Endothelial cell of hepatic sinusoid (primary cell): ENCODE data around the gene DTNA.

ENCODE experiments used
- in situ Hi-C: cut with HindIII; loops from 2 replicates; pipeline ENCODE4 v1.10.0; 2017; ENCODE audit warnings: low sequenced_read_pairs

Gene DTNA

DNA sequence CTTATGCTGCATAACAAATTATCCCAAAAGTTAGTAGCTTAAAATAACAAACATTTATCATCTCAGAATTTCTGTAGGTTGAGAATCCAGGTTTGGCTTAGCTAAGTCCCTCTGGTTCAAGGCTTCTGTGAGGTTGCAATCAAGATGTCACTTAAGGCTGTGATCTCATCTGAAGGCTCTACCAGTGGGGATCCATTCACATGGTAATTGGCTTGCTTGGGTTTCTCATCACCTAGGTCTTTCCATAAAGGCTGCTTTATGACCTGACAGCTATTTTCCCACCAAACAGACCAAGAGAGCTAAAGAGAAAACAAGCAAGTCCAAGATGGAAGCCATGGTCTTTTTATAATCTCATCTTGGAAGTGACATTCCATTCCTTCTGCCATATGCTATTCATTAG is 137.3 kb downstream of the DTNA start:
- in situ Hi-C loops = no loop called here

DNA sequence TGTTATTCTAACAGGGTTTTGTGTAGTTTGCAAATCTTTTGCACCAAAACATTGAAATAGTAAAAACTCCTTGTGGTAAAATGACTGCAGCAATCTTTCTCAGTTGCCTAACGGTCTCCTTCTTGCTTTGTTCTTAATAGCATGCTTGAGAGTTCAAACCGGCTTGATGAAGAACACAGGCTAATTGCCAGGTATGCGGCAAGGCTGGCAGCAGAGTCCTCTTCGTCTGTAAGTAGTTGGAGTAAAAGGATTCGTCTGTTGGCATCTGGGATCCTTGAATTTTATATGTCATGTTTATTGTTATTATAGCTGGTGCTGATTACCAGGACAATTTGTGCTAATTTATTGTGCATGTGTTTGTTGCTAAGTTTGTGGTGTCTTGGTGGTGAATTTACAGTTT is 138.1 kb downstream of the DTNA start:
- in situ Hi-C loops = no loop called here

DNA sequence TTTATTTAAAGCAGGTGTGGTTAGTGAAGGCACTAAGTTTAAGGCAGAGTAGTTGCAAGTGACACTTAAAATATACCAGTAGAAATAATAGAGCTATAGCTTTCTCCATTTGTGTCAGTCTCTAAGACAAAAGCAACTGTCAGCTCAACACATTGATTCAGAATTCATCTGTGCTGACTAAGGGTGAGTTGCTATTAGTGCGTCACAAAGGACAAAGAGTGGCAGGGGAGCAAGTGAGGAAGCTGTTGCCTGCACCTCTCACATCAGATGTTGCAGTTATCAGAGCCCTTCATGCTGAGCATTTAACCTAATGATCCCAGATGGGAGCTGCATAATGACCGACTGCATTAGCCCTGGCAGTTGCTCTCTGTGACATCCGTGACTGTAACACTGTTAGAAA is 138.6 kb downstream of the DTNA start:
- in situ Hi-C loops = no loop called here

DNA sequence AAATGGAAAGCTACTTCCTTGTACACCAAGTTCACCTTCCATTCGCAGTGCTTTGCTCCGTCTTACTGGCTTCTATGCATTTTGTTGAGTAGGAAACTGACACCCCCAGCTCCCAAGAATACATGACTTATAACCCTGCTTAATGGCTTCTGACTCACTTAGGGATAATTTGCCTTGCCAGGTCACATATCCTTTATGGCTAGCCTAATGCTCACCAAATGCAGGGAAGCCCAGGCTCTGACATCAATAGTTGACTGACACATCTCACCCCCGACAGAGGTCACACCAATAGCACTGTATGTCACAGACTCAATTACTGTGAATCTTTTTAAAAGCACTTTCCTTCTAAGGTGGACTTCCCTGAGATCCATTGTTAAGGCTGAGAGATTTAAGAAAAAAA is 147.2 kb downstream of the DTNA start:
- in situ Hi-C loops = no loop called here

DNA sequence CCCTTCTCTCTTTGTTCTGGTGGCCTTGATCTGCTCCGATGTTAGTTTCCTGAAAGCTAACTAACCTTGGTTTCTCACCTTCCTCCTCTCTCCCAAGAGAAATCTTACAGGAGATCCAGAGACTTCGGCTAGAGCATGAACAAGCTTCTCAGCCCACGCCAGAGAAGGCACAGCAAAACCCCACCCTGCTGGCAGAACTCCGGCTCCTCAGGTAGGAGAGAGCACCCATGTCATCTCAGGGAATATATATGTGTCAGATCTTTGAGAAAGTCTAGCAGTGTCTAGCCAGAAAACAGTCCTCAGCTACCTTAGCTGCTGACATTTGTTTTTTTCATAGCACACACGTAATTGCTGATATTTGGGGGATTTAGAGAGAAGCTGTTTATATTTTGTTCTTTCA is 148.1 kb downstream of the DTNA start:
- in situ Hi-C loops = no loop called here

DNA sequence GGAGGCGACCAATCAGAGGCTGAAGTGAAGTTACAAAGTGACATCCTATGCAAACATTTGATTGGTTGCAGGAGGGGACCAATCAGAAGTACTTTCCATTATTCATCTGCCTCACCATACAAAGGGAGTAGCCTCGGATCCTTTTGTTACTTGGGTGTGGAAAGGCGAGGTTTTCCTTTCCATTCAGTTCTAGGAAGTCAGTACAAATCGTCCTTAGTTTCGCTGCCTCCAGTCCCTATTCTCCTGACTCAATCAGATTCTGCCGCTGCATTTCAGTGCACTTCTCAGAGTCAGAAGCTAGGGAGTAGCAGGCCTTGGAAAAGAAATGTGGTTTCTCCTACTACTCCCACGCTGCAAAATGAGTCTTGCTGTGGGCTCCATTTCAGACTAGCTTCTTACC is 149.4 kb downstream of the DTNA start:
- in situ Hi-C loops = no loop called here

DNA sequence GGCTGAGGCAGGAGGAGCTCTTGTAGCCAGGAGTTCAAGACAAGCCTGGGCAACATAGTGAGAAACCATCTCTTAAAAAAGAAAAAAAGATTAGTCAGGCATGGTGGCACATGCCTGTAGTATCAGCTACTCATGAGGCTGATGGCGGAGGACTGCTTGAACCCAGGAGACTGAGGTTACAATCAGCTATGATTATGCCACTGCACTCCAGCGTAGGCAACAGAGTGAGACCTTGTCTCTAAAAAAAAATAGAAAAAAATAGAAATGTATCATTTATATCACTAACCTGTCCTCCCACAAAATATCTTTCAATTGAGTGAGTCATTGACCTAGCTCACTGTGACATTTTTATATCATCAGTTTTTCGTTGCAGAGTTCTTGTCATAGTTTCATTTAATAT is 152.5 kb downstream of the DTNA start:
- in situ Hi-C loops = no loop called here

DNA sequence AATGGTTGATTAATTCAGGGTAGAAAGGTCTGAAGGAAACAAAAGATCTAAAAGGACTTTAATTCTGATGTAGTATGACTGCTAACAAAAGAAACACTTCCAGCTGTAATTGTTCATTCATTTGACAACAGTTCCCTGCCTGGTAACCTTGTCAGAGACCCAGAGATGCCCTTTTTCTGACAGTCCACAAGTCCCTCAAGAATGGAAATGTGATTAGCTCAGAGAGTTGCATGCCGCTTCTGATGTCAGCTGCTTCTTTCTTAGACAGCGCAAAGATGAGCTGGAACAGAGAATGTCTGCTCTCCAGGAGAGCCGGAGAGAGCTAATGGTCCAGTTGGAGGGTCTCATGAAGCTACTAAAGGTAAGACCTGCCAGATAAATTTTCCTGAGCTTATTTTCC is 153.6 kb downstream of the DTNA start:
- in situ Hi-C loops = no loop called here

DNA sequence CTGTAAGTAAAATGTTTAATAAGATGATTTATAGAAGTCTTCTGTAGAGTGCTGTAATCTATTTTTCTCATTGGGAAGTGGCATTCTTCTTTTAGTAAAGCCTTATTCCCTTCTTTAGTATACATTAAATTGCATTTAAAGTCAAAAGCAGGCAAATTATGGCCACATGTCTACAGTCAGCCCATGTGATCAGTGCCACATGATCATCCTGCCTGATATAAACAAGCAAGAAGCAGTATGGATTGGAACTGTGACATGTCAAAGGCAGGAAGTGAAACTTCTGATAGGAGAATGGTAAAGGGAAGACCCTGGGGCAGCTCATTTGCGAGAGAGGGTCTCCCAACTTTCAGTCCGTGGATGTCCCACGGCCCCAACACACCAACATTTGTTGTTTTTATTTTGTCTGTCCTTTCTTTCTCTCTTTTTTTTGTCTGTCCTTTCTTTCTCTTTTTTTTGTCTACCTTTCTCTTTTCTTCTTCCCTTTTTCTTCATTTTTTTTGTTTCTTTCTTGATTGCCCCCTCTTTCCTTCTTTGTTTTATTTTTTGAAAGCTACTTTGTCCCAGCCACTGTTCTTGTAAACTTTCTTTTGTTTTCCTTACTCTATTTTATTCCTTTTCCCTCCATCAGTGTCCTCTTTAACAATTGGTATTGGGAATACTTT is 154.9 kb downstream of the DTNA start:
- in situ Hi-C loops = no loop called here

DNA sequence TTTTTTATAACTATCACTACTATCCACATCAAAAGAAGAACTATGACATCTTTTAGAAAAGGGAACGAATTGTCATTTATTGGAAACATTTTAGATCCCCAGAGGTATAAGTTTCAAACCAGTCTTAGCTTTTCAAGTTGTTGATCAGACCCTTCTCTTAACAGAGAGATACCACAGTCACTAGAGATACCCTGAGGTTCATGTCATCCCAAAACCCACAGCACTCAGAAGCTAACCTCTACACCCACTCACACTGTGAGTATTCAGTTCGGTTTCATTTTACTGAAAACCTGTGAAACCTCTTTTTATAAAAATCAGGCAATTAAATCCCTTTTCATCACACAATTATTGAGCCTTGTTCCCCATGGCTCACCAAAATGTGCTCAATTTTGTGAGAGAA is 156.2 kb downstream of the DTNA start:
- in situ Hi-C loops = no loop called here

DNA sequence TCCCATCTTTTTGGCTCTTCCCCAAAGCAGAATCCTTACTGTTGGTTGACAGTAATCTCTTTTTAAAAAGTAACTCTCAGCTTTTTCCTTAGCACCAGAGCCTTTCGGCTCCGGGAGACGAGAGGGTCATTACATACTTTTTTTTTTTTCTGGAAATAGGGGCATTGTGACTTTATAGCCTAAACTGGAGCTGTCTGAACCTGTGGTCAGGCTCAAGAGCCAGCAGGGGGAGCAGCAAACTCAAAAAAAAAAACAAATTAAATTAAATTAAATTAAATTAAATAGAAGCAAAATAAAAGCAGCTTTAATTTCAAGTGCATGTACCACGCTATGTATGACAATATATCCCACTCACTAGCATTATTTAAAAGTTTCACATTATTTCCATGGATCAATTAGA is 156.6 kb downstream of the DTNA start:
- in situ Hi-C loops = no loop called here

DNA sequence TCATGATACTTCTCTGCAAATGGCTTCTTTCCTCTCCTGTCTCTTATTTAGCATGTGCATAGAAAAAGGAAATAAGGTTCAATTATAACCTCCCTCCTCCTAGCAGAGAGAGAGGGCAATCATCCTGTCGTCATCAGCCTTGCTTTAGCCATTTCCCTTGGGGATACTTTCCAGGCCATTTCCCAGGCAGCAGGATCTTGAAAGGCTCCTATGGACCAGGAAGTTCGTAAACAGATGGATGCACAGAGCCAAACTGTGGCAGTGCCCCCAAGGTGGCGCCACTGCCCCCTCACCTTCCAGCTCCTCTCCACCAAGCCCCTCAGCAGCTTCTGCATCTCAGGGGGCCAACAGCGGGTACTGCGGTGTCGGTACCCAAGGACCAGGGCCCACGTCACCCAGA is 157.4 kb downstream of the DTNA start:
- in situ Hi-C loops = no loop called here

DNA sequence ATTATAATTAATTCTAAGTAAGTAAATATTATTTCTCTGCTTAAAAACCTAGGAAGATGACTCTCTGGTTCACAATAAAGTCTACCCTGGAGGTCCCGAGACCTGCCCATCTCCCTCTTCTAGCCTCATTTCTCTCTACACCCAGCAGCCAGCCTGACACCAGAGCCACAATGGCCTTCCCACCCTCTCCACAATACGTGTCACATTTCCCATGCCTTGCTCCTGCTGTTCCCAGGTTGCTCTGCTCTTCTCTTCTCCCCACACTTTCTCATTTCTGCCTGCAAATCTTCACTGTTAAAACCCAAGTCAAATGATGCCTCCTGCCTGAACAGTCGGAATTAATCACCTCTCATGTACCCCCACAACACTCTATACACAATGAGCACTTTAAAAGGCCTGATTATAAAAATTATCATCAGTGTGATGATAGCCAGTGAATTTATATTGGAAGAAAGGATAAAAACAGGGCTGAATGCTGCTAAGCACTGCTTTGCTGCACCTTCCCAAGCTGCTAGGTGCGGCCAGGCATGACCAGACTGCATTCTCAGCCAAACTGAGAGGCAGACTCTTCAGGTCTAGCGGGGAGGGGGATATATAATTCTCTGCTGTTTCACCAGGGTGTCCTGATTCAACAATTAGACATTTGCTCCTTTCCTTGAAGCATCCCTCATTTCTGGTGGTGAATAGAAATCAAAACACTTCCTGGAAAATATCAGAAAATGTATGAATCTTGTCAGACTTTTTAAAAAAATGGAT is 160.6 kb downstream of the DTNA start:
- in situ Hi-C loops = no loop called here

DNA sequence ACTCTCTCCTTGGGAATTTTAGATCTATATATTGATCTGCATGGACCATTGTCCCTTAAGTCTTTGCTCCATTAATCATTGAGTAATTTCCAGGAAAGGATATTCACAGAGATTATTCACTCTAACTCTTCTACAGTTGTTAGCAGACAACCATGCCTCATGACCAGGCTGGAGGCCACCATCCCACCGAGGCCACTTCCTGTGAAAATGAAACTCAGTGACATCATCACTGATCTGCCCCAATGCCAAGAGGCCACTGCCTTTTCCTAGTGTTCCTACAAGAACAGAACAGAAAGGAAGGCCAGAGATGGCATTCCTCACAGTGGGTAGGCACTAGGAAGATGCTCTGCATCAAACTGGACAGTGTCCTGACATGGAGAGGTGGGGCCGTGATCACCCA is 161.3 kb downstream of the DTNA start:
- in situ Hi-C loops = no loop called here

DNA sequence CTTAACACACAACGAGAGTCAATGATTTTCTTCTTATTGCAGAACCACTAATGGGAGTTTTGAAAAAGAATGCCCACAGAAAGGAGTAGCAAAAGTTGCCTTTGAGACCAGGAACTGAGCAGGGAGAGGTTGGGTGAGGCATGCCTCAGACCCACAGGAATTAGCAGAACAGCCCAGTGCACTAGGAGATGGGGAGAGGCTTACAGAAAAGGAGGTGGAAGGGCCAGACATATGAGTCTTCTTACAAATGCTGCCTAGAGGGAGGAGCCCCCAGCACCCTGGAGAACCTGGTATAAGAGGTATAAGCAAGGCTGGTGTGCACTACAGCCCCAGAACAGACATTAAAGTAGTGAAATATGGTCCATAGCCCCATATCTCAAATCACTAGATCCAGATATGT is 162.0 kb downstream of the DTNA start:
- in situ Hi-C loops = no loop called here

DNA sequence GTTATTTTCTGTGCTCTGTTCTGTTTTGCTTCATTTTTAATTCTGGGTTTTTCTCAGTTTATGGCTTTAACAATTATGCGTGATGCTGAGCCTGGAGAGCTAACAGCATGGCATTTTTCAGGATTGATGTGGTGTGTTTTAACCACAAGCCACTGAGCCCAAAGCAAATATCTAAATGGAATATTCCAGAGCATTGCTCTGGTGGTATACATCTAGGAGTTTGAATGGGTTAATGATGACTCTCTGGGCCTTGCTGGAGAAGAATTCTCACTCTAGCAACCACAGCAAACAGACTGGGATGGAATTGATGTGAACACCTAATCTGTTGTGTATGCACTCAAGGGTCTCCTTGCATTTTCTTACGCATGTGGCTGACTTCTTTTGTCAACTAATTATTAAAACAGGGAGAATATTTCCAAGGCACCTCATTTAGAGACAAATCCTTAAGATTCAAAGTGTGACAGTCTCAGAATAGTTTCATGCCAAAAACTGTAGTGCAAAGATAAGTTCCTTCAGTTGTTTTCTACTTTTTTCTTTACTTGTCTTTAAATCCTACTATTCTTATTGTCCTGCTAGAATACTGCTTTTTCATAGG is 164.0 kb downstream of the DTNA start:
- in situ Hi-C loops = no loop called here

DNA sequence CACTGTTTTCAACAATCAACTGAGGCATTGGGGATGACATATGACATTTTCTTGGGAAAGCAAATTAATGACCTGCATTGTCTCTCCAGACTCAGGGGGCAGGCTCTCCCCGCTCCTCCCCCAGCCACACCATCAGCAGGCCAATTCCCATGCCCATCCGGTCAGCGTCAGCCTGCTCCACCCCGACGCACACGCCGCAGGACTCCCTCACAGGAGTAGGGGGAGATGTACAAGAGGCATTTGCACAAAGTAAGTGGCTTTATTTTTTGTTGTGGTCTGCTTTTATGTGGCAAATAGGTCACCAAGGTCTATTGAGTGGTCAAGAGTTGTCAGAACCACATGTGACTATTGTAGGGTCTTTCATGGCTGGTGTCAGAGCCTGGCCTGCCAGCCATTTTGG is 165.1 kb downstream of the DTNA start:
- in situ Hi-C loops = no loop called here

DNA sequence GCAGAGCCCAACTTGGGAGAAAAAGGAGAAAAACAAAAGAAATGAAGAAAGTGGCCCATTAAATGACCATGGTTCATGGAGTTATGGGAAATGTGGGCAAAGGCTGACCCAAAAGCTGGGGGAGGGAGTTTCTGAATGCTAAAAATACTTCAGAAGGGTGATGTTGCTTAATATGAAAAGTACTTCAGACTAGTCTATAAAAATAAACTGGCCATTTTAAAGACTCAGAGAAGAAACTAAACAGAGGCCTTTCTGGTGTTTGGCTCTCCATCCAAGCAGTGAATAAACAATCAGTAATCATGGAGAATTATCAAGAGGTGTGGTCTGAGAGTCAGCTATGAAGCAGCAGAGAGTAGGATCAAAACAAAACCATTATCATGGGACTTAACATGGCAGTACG is 170.3 kb downstream of the DTNA start:
- in situ Hi-C loops = no loop called here

DNA sequence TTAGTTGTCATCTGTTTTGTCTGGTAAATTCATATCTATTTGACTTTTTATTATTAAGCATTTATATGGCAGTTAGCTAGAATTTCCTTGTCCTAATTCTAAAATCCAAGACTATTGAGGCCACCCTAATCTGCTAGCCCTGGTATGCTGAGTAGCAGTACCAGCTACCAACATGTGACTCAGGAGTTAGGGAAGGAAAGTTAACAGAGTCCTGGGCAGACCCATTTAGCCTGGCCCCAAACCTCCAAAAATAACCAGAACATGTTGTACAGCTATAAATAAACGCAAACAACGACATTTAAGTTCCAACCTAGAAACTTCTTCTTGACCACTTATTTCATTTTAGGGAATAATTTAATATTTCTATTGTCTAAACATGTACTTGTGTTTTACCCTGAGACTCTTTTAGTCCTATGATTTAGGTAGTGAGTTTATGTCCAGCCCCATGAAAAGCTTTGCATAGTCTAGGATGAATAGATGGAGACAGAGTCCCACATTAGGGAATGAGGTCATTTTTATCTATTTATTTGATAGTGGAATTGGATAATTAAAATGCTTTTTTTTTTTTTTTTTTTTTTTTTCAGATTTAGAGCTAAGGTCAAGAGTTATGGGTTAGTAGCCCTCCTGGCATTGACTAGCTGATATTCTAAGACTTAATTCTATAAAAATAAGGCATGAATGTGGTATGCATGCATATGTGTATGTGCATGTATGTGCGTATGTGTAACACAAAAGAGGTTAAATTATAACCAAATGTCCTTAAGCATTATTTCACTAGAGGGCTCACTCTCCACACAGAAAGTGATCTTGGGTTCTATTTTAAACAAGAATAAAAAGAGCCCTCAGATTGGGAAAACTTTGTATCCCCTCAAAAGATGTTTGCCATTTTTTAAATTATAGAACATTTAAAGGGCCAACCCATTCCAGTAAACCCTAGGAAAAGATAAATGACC is 171.1 kb downstream of the DTNA start:
- in situ Hi-C loops = no loop called here

DNA sequence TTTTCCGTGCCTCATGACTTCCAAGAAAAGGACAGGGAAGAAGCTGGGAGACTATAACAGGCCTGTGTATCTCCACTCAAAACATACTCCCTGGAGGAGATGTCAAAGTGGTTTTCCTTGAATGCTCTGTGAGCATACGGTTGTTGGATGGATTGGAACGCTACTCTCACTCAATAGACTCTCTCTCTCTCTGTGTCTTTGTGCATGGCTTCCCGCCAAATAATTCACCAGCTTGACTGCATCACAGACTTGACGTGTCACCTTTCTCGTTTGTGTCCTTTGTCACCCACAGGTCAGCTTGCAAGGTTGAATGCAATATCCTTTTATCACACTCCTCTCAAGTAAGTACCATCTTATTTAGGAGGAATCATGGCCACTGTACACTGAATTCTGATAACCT is 174.3 kb downstream of the DTNA start:
- in situ Hi-C loops = no loop called here

DNA sequence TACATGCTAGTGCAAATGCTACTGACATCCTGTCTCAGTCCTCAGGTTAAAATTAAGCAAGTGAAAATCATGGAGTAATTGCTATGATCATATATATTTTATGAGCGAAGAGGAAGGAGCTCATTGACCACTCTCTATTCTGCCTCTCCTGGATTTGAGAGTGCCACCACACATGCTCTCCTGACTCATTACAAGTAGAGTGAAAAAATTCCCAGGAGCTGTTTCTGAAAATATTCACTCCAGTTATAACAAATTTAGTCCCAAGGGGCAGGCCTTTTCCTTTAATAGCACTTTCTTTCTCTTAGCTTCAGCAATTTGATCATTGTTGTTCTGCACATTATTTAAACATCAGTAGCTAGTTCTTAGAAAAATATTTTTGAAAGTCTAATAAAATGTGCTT is 176.1 kb downstream of the DTNA start:
- in situ Hi-C loops = no loop called here
